ENCODE data around the gene ITGAE. TPM values are rescaled to one million over a fixed set of nuclear protein-coding genes. Genes with fewer than 3 reads are reported as not detected.

ITGAE gene
- total RNA-seq, 1 donor from 2014 or later, result 20.3 TPM

DNA sequence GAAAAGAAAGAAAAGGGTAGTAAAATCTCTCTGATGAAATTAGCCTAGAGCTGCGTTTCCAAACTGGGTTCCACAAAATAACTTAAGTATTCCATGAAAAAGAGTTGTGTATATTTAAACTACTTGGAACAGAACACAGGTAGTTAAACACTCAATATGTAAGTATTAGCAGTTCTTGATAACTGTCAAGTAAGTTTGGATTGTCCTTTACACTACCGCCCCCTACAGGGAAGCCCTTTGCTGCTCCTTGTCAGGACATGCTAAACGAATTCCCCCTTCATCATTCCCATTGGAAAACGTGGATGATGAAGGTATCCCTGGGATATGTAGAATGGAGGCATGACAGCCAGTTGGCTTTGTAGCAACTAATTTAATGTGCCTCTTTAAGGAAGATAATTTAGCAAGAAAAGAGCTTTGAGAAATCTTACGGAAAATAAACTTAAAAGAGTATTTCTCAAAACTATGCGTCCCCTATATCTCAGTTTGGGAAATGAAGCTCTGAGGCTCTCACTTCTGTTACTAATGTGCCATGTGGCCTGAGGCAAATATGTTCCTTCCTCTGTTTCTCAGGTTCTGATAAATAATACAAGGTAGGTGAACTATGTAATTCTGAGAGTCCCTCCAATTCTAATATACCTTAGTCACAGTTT is 26.3 kb upstream of the ITGAE start:
- intact Hi-C loops (cut with DNase I), result no loop called here

DNA sequence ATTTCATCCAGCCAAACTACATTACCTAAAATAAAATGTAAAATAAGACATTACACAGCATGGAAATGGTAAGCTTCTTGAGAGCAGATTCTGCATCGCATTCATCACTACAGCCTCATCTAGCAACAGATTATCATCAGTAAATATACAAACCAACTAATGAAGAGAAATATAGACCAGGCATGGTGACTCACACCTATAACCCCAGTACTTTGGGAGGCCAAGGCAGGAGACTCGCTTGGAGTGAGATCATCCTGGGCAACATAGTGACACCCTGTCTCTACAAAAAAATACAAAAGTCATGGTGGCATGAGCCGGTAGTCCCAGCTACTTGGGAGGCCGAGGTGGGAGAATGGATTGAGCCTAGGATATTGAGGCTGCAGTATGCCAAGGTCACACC is 25.2 kb upstream of the ITGAE start:
- intact Hi-C loops (cut with DNase I), result no loop called here

More for the DNA sequence above, 26.3 kb upstream of the ITGAE start:
- no peak for DNase-seq (ENCODE audit: low spot score)

DNA sequence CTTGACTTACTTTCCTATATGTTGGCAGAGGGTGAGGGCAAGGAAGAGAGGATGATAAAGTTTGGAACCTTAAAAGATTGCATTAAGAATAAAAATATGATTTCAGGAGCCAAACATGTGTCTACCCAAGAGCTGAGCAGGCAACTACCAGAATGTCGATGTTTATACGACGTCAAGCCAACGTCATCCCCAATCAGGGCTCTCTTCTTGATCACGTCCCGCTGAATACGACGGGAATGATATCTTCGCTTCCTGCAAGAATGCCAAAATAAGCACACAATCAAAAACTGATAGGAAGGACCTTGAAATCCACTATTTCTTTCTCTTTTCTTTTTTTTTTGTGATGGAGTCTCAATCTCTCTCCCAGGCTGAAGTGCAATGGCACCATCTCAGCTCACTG is 20.1 kb upstream of the ITGAE start:
- no peak for DNase-seq (ENCODE audit: low spot score)
- intact Hi-C loops (cut with DNase I), result no loop called here

More for the DNA sequence above, 25.2 kb upstream of the ITGAE start:
- DNase-seq (ENCODE audit: low spot score), result no peak

DNA sequence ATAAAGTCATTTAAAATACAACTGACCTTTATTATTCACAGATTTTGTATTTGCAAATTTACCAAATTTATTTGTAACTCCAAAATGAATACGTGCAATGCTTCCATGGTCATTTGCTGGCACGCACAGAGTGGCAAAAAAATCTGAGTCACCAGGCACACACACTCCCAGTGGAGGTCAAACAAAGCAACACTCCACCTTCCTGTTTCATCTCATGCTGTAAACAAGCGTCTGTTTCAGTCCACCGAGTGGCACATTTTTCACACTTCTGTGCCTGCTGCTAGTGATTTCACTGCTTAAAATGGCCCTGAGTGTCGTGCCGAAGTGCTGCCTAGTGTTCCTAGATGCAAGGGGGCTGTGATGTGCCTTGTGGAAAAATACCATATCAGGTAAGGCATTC is 17.8 kb upstream of the ITGAE start:
- intact Hi-C loops (cut with DNase I), result no loop called here
- DNase-seq (ENCODE audit: low spot score), result no peak

DNA sequence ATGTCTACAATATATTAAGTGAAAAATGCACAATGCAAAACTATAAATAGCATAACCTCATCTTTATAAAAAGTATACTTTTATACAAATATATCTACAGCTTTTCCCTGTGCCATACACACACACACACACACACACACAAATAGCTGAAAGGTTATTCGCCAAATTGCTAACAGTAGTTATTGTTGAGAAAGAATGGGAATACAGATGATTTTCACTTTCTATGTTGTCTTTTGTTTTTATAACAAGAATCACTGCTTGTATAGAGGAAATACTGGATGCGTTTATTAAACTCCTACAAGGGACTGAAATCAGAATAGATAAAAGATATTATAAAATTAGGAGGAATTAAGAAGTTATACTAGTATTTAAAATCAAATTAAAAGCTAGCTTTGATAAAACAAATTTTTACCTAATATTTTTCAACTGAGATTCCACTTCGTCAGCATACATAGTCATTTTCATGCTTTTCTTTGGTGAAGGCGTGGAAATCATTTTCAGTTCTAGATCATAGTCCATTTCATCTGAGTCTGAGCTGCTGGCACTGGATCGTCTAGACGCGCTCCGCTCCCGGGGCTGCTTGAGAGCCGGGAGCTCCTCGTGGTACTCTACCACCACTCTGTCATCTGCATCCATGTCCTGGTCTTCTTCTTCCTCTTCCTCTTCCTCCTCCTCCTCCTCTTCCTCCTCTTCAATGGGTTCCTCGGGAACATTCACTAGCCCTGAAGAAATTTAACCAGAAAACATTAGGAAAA is 17.0 kb upstream of the ITGAE start:
- no peak for DNase-seq (ENCODE audit: low spot score)
- intact Hi-C loops (cut with DNase I), result no loop called here

DNA sequence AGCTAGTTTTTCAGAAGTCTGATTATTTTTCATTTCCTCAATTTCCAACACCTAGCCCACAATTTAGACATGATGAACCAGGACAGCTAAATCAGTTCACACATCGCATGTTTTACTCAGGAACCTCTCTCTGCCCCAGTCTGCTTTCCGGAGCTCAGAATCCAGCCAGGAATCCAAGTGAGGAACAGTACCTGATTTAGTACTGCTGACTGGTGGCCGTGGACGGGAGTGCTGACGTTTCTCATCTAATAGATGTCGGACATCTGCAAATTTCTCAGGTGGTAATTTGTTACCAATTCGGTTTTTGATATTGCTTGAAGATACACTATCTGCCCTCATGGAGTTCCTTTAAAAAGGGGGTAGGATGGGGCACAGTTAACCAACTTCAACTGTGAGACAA is 14.9 kb upstream of the ITGAE start:
- intact Hi-C loops (cut with DNase I), result no loop called here
- DNase-seq (ENCODE audit: low spot score), result no peak

DNA sequence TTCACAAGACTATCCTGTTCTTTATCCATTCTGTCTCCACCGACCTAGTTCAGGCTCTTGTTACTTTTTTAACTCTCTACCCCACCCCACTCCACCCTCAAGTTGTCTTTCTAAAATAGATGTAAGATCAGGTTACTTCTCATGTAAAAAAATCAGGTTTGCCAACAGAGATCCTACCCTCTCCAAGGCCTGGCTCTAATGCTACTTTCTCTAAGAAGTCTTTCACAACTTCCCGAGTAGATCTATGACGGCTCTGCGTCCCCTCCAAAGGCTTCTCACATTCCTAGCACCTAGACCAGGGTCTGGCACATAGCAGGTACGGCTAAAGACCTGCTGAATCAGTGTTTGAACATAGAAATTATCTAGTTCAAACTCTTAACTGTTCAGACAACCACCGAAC is 14.1 kb upstream of the ITGAE start:
- DNase-seq (ENCODE audit: low spot score), result no peak
- intact Hi-C loops (cut with DNase I), result no loop called here

DNA sequence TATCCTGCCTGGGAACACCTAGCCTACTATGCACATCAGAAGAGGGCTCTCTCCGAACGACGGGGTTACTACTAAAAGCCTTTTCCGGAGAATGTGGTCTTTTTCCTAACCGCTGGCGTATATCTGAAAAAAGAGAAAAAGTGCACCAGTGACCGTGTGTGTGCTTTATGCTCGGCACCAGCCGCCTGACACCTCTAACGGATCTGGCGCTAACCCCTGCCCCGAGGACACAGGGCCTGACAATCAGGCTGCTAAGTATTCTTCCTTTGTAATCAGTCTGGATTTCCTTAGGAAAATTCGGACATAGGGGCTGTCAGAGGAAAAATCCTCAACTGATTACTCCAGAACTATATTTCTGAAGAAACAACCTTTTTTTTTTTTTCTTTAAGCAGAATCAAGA is 13.4 kb upstream of the ITGAE start:
- intact Hi-C loops (cut with DNase I), result no loop called here
- no peak for DNase-seq (ENCODE audit: low spot score)

DNA sequence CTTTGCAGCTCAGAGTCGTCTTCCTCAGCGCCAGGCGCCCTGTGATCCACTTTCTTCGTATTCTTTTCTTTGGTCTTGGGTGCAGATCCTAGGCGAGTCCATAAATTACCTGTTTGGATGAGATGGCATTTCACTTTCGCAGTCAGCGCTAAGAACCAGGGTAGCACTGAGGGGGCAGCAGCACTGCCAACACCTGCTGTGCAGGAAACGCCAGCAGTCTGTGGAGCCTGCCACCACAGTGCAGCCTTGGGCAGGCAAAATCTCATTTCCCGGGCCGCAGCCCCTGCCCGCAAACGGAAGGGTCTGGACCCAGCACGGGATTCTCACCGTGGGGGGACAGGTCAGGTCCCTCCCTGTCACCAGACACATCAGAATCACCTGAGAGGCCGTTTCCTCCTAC is 12.2 kb upstream of the ITGAE start:
- intact Hi-C loops (cut with DNase I), result no loop called here
- no peak for DNase-seq (ENCODE audit: low spot score)

DNA sequence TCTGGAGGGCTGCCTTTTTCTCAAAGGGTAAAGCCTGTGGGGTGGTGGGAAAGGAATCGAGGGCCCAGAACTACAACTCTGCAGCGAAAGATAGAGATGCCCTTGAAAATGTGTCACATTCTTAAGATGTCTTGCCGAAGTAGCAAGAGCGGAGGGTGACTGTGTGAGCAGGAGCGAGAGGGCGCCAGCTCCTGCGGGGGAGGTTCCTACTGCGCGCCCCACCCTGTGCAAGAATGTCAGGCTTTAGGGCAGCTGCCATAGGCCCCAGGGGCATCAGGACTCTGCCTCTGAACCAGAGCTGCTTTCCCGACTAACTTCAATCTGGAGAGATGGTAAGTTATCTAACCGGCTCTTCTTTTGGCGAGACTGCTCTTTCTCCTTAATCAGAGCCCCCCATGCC is 11.8 kb upstream of the ITGAE start:
- intact Hi-C loops (cut with DNase I), result no loop called here
- DNase-seq (ENCODE audit: low spot score), result no peak

DNA sequence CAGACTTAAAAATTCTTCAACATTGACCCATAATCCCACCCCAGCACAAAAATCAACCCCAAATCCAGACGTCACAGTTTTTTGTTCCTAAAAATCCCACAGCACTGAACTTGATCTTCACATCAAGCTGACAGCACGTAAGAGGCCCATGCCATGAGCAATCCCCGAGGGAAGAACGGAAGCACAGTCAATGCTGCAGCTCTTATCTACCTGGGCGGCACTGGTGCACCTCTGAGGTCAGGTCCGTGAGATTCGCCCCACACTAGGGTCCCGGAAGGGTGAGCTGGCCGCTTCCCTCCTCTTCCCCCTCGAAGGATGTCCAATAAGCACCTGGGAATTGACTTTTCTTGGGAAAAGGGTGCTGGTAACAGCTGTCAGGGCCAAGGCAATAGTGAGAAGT is 11.3 kb upstream of the ITGAE start:
- intact Hi-C loops (cut with DNase I), result no loop called here
- no peak for DNase-seq (ENCODE audit: low spot score)

DNA sequence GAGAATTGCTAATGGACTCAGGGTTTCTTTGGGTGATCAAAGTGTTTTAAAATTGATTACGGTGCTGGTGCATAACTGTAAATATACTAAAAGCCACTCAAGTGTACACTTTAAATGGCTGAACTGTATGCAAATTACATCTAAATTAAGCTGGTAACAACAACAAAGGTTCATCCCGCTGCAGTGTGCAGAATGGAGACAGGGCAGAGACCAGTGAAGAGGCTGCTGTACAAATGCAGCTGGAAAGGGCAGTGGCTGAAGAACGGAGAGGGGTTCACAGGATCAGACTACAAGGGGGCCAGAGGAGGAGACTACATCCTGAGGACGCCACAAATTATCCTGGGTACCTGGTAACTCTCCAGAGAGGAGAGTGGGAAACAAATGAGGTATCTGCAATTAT is 9.0 kb upstream of the ITGAE start:
- intact Hi-C loops (cut with DNase I), result no loop called here
- no peak for DNase-seq (ENCODE audit: low spot score)

DNA sequence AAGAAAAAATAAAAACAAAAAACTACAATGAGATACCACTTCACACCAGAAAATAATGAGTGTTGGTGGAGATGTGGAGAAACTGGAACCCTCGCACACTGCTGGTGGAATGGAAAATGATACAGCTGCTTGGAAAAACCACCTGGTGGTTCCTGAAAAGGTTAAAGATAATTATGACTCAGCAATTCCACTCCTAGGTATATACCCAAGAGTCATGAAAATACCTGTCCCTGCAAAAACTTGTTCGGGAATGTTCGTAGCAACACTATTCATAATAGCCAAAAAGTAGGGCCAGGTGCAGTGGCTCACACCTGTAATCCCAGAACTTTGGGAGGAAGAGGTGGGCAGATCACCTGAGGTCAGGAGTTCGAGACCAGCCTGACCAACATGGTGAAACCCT is 8.1 kb upstream of the ITGAE start:
- no peak for DNase-seq (ENCODE audit: low spot score)
- intact Hi-C loops (cut with DNase I), result no loop called here

DNA sequence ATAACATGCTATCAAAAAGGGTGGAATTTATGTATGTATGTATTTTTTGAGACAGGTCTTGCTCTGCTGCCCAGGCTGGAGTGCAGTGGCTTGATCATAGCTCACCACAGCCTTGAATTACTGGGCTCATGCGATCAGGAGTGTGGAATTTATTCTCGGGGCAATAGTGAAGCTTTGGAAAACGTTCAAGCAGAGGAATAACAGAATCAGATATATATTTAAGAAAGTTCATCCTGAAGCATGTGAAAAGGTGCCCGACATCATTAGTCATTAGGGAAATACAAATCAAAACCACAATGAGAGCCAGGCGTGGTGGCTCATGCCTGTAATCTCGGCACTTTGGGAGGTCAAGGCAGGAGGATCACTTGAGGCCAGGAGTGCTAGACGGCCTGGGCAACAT is 7.7 kb upstream of the ITGAE start:
- intact Hi-C loops (cut with DNase I), result no loop called here
- no peak for DNase-seq (ENCODE audit: low spot score)

DNA sequence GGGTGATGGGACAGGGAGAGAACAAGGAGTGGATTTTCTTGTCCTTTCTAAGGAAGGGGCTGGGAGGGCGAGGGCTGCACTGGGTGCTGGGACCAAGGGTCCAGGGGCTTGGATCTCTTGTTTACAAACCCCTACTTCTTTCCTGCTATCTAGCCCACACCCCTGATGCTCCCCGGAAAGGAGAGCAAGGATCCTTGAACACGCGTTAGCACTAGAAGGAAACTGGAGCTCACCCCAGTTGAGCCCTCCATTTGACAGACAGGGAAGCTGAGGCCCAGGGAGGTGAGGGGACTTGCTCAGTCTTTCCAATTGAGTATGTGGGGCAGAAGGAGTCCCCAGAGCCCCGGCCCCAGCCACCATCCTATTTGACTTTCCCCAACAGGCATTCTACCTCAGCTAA is 4.6 kb upstream of the ITGAE start:
- intact Hi-C loops (cut with DNase I), result no loop called here
- DNase-seq (ENCODE audit: low spot score), result no peak

DNA sequence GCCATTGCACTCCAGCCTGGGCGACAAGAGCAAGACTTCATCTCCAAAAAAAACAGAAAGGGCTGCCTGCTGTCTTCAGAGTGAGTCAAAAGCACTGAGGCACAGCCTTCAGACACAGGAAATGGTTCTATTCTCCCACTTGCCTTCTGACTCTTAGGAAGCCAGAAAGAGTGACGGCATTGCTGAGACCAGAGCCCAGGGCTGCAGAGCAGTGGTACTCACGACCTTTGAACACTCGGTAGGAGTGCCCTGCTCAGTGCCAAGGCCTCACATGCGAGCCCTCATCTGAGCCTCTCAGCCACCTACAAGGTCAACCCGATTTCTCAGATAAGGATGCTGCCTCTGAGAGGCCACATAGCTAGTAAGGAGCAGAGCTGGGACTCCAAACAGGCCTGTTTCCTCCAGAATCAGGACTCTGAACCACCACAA is 3.5 kb upstream of the ITGAE start:
- no peak for DNase-seq (ENCODE audit: low spot score)
- intact Hi-C loops (cut with DNase I), result no loop called here

DNA sequence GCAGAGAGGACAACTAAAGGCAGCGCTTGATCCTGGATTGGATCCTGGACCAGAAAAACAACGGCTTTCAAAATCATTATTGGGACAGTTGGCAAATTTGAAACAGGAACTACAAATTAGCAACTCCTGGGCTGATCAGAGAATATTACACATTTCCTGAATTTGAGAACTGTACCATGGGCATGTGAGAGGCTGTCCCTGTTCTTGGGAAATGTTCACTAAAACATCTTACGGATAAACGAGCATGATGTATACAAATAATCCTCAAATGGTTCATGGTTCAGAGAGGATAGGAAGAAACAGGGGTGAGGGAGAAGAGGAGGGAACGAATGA is 2.3 kb upstream of the ITGAE start:
- DNase-seq (ENCODE audit: low spot score), result no peak
- intact Hi-C loops (cut with DNase I), result no loop called here

DNA sequence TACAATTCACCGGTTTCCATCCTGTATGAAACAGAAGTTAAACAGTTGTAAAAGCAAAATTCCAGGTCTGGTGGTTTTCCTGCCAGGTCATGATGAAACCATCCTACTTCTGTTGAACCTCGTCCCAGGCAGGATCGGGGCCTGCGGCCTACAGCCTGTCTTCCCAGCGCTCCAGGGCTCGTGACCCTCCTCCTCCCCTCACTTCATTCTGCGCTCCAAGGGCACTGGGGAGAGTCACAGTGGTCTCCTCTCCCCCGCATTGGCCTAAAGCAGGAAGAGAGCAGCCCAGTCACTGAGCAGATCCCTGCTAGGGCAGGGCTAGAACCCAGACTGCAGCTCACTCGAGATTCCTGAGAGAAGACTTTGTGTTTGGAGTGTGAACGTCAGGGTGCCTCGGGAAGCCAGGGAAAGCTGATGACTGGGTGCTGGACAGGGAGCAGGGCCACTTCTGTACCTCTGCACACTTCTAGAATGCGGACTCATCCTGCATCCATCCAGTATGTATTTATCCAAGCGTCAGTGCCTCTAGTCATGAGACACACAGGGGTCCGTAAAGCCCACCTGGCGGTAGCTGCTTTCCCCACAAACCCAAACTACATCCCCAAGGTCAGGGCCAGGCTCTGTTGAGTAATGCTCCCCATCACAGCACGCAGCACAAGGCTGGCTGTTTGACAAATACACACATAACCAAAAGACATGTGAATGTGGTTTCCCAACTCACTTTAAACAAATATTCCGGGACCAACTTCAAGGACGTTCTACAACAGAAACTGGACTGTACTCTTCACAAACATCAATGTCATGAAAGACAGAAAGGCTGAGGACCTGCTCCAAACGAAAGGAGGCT is 1.7 kb upstream of the ITGAE start:
- no peak for DNase-seq (ENCODE audit: low spot score)

DNA sequence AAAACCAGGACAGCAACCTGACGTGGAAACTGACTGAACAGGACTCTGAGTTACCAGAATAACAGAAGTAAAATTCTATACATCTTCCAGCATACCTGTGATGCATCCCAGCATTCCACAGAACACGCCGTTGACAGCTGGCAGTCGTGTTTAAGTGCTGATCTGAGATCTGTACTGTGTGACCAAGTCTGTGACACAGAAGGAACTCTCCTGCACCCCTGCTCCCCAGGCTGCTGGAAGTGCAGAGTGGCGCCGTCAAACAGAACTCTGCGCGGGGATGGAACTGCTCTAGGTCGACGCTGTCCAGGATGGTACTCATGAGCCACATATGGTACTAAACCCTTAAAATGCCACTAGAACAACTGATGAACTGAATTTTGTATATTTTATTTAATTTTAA is 804 bp upstream of the ITGAE start:
- DNase-seq (ENCODE audit: low spot score), result no peak
- intact Hi-C loops (cut with DNase I), result no loop called here

More for the DNA sequence above, 1.7 kb upstream of the ITGAE start:
- intact Hi-C loops (cut with DNase I), result no loop called here

DNA sequence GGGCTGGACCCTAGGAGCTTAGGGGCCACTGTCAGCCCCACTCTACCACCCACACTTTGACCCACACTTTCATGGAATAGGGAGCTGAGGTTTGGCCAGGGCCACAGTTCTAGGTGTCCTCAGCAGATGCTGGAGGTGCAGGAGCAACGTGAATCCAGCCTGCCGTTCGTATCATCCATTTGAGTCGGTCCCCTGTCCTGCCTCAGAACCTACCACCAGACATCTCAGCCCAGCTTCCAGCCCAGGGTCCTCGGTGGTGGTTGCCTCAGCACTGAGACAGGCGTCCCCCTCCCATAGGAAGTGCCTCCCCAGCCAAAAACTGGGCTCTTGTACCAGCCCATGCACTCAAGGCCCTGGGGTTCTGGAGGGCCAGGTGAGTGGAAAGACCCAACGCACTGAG is 359 bp upstream of the ITGAE start:
- no peak for DNase-seq (ENCODE audit: low spot score)
- intact Hi-C loops (cut with DNase I), result no loop called here

Data from cardiac septum (tissue), 1 donor.